ENCODE results near the gene PADI2.

Gene PADI2

DNA sequence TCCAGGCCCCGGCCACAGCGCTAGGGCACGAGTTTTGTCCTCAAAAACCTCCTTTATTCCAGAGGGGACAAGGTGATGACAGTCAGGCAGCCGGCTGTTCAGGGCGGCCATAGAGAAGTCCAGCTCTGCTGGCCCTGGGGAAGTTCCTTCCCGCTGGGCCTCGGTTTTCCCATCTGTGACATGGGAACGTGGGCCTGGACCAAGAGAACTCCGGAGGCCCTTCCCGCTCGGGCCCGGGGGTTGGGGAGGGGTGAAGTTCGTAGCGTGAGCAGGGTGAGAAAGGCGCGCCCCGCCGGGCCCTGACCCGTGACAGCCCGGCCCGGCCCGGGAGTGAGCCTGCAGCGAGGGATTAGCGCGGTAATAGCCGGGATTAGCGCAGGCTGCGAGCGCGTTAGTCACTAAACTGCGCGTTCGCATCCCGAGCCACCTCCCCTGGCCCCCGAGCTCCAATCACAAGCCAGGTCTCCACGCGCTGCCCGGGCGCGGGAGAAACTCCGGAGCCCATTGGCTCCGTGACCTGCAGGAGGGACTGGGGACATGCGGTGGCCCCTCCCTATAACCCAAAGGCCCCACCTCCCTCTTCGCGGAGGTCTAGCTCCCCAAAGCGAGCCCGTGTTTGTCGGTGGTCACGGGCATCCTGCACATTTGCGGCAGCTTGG, 29.8 kb upstream of the PADI2 start:
- Mint-ChIP-seq H3K9me3 (peaks cover under 1% of the 10 kb centered on the region), H3K4me3 (no peak overlapping the region), H3K27ac (no peak overlapping the region), H3K27me3 (peaks cover 9% of the 10 kb centered on the region), H3K36me3 (peaks cover 3% of the 10 kb centered on the region), H3K4me1 (no peaks in the 10 kb centered on the region)

DNA sequence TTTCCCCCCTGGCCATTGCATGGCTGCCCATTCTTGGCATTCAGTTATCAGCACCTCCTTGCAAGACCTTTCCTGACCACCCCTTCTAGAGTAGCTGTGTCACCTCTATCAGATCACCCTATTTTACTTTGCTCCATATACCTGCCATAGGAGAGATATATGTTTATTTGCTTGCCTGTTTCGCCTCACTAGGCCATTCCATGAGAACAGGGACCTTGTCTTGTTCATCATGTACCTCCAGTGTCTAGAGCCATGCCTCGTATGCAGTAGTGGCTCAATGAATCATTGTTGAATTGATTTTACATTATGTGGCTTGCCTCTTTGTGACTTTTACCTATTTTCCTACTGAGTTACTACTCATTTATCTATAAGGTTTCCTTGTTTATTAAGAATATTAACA, 26.4 kb upstream of the PADI2 start:
- Mint-ChIP-seq H3K9me3 (no peaks in the 10 kb centered on the region), H3K4me3 (no peak overlapping the region), H3K27me3 (peaks cover 6% of the 10 kb centered on the region), H3K27ac (no peak overlapping the region), H3K4me1 (no peaks in the 10 kb centered on the region), H3K36me3 (no peaks in the 10 kb centered on the region)

DNA sequence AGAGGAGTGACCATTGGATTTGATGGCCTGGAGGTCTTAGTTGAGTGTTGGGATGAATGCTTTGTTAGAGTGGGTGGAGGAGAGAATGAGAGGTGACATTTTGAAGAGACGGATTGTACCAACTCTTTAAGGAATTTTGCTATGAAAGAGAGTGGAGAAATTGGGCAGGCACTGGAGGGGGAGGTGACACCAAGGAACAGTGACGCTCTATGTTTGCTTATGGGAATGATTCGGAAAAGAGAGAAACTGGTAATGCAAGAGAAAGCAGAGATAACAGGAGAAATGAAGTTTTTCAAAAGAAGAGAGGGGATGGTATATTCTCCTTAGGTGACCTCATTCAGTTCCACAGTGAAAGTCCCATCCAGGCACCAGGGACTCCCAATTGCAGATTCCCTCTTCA, 24.5 kb upstream of the PADI2 start:
- Mint-ChIP-seq H3K9me3 (no peaks in the 10 kb centered on the region), H3K27ac (no peak overlapping the region), H3K36me3 (no peaks in the 10 kb centered on the region), H3K4me1 (no peaks in the 10 kb centered on the region), H3K27me3 (no peaks in the 10 kb centered on the region), H3K4me3 (no peak overlapping the region)

GRCh38 chr1:17141441-17142197, 22.4 kb upstream of the PADI2 start:
- no peaks in the 10 kb centered on the region for H3K36me3 Mint-ChIP-seq
- H3K9me3 Mint-ChIP-seq, result no peaks in the 10 kb centered on the region
- H3K4me1 Mint-ChIP-seq, result no peaks in the 10 kb centered on the region
- H3K27me3 Mint-ChIP-seq, result no peaks in the 10 kb centered on the region
- no peak overlapping the region for H3K4me3 Mint-ChIP-seq
- H3K27ac Mint-ChIP-seq, result no peak overlapping the region

- Mint-ChIP-seq H3K4me3 (no peak overlapping the region), H3K27ac (no peak overlapping the region), H3K4me1 (no peaks in the 10 kb centered on the region), H3K36me3 (no peaks in the 10 kb centered on the region), H3K9me3 (no peaks in the 10 kb centered on the region), H3K27me3 (no peaks in the 10 kb centered on the region)
Measured at GRCh38 chr1:17140279-17140678, 21.0 kb upstream of the PADI2 start.

DNA sequence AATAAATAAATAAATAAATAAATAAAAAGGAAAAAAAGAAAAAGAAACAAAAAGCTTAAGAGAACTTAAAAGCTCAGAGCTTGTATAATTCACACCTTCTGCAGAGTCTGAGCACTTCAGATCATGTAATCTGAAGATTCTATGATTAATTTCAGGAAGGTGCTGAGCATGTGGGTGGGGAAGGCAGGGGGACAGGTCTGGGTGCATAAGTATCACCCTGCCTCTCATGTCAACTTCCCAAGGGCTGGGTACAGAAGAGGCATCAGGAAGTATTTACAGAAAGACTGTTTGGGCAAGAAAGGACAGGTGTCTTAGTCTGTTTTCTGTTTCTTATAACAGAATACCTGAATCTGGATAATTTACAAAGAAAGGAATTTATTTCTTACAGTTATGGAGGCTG, 20.4 kb upstream of the PADI2 start:
- Mint-ChIP-seq H3K9me3 (no peaks in the 10 kb centered on the region), H3K4me3 (no peak overlapping the region), H3K4me1 (no peaks in the 10 kb centered on the region), H3K27me3 (no peaks in the 10 kb centered on the region), H3K27ac (no peak overlapping the region), H3K36me3 (no peaks in the 10 kb centered on the region)

DNA sequence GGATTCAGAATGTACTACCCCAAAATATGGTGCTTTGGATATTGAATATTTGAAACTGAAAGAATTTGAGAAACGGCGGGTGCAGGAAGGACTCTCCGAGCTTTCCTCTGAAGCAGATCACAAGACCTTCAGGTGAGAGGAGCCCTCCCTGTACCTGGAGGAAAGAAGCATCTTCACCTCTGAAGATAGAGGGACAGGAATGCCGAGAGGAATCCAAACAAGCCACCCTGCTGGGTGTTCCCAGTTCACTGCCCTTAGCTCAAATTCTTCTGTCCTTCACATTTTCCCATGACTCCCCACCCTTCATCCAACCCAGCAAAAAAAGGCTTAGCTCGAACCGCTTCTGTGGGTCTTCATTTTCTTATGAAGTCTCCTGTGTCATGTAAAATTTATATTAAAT, 18.2 kb upstream of the PADI2 start:
- no peaks in the 10 kb centered on the region for H3K36me3 Mint-ChIP-seq
- H3K27me3 Mint-ChIP-seq, result no peaks in the 10 kb centered on the region
- no peak overlapping the region for H3K4me3 Mint-ChIP-seq
- H3K27ac Mint-ChIP-seq, result peak overlapping the region; percentile 31
- no peaks in the 10 kb centered on the region for H3K9me3 Mint-ChIP-seq
- H3K4me1 Mint-ChIP-seq, result no peaks in the 10 kb centered on the region

DNA sequence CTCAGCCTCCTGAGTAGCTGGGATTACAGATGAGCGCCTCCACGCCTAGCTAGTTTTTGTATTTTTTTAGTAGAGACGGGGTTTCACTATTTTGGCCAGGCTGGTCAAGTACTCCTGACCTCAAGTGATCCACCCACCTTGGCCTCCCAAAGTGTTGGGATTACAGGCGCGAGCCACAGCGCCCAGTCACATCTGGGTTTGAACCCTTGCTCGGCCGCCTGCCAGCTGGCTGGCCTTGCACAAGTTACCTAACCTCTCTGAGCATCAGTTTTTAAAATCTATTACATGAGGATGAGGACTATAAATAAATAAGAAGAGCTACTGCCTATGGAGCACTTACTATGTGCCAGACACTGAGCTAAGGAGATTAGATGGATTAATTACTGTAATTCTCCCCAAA, 17.7 kb upstream of the PADI2 start:
- H3K4me3 Mint-ChIP-seq, result no peak overlapping the region
- H3K4me1 Mint-ChIP-seq, result no peaks in the 10 kb centered on the region
- no peaks in the 10 kb centered on the region for H3K36me3 Mint-ChIP-seq
- no peaks in the 10 kb centered on the region for H3K27me3 Mint-ChIP-seq
- peak overlapping the region; percentile 20 for H3K27ac Mint-ChIP-seq
- no peaks in the 10 kb centered on the region for H3K9me3 Mint-ChIP-seq

DNA sequence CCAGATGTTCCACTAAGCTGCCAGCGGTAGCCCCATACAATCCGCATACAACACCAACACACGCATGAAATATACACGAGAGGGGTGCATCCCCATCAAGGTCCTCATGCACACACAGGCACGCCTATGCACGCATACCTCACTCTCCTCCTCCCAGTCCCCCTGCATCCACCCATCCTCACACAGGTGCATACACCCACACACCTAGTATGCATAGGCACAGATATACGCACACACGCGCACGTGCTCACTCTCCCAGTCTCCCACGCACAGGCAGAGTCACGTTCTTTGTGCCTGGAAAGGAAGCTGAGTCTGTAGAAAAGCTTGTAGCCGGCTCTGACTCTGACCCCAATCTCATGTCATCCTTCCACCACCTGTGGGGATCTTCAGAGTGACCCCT, 16.9 kb upstream of the PADI2 start:
- no peaks in the 10 kb centered on the region for H3K4me1 Mint-ChIP-seq
- no peaks in the 10 kb centered on the region for H3K36me3 Mint-ChIP-seq
- H3K9me3 Mint-ChIP-seq, result no peaks in the 10 kb centered on the region
- H3K27me3 Mint-ChIP-seq, result no peaks in the 10 kb centered on the region
- H3K4me3 Mint-ChIP-seq, result no peak overlapping the region
- no peak overlapping the region for H3K27ac Mint-ChIP-seq

GRCh38 chr1:17135530-17135929, 16.3 kb upstream of the PADI2 start:
- Mint-ChIP-seq H3K36me3 (no peaks in the 10 kb centered on the region), H3K27ac (no peak overlapping the region), H3K27me3 (no peaks in the 10 kb centered on the region), H3K4me3 (no peak overlapping the region), H3K4me1 (no peaks in the 10 kb centered on the region), H3K9me3 (no peaks in the 10 kb centered on the region)

DNA sequence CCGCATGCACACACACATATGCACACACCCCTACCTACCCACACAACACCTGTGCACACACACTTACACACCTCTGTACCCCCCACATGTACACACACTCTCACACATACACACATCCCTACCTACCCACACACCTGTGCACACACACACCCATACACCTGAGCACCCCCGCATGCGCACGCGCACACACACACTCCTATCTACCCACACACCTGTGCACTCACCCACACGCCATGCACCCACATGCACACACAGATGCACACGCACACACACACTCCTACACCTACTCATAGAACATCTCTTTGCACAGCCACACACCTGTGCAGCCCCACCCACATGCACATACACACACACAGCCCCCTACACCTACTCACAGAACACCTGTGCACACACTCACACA, 15.5 kb upstream of the PADI2 start:
- peak overlapping the region; percentile 15 for H3K27ac Mint-ChIP-seq
- no peaks in the 10 kb centered on the region for H3K4me1 Mint-ChIP-seq
- H3K27me3 Mint-ChIP-seq, result no peaks in the 10 kb centered on the region

DNA sequence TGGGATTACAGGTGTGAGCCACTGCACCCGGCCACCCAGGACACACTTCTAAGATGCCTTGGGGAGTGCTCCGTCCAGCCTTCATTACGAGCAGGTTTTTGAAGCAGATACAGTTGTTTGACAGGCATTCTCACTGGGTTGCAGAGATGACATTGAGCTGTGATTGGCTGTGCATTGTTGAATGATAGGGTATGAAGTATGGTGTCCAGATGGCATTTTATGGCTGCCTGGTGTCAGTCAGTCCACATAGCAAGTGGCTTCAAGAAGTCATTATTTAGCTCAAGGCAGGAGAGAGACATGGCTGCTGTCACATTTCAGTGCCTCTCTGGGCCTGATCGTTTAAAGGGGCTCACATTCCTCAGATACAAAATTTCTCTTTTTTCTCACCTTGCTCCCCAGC, 14.8 kb upstream of the PADI2 start:
- H3K4me3 Mint-ChIP-seq, result no peak overlapping the region
- no peaks in the 10 kb centered on the region for H3K36me3 Mint-ChIP-seq

More for the DNA sequence above, 15.5 kb upstream of the PADI2 start:
- H3K4me3 Mint-ChIP-seq, result no peak overlapping the region
- H3K36me3 Mint-ChIP-seq, result no peaks in the 10 kb centered on the region
- no peaks in the 10 kb centered on the region for H3K9me3 Mint-ChIP-seq

GRCh38 chr1:17130138-17130635, 10.9 kb upstream of the PADI2 start:
- no peaks in the 10 kb centered on the region for H3K9me3 Mint-ChIP-seq
- no peak overlapping the region for H3K27ac Mint-ChIP-seq
- H3K4me3 Mint-ChIP-seq, result no peak overlapping the region
- no peaks in the 10 kb centered on the region for H3K4me1 Mint-ChIP-seq
- no peaks in the 10 kb centered on the region for H3K36me3 Mint-ChIP-seq
- no peaks in the 10 kb centered on the region for H3K27me3 Mint-ChIP-seq

More for the DNA sequence above, 14.8 kb upstream of the PADI2 start:
- no peaks in the 10 kb centered on the region for H3K4me1 Mint-ChIP-seq
- no peak overlapping the region for H3K27ac Mint-ChIP-seq
- no peaks in the 10 kb centered on the region for H3K27me3 Mint-ChIP-seq
- H3K9me3 Mint-ChIP-seq, result no peaks in the 10 kb centered on the region

DNA sequence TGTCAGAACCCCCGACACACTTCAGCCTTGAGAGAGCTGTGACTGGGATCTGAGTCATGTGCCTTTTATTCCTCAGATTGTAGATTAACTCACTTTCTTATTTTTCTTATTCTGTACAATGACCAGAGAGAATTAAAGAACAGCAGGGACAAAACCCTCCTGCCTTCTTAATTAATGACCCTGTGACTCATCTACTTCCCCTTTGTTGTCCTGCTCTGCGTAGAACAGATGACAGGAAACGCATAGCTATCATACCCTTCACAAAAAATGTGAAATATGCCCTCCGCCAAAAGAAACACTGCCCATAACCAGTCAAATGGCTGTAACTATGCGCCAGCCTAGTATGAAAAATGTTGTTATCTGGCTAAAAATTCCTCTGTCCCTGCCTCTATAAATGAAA, 9.1 kb upstream of the PADI2 start:
- Mint-ChIP-seq H3K36me3 (no peaks in the 10 kb centered on the region), H3K4me1 (no peaks in the 10 kb centered on the region), H3K9me3 (no peaks in the 10 kb centered on the region), H3K4me3 (no peak overlapping the region), H3K27me3 (no peaks in the 10 kb centered on the region), H3K27ac (no peak overlapping the region)

GRCh38 chr1:17125756-17126237, 6.5 kb upstream of the PADI2 start:
- Mint-ChIP-seq H3K4me3 (no peak overlapping the region), H3K27me3 (no peaks in the 10 kb centered on the region), H3K36me3 (no peaks in the 10 kb centered on the region), H3K27ac (no peak overlapping the region), H3K4me1 (no peaks in the 10 kb centered on the region), H3K9me3 (no peaks in the 10 kb centered on the region)

DNA sequence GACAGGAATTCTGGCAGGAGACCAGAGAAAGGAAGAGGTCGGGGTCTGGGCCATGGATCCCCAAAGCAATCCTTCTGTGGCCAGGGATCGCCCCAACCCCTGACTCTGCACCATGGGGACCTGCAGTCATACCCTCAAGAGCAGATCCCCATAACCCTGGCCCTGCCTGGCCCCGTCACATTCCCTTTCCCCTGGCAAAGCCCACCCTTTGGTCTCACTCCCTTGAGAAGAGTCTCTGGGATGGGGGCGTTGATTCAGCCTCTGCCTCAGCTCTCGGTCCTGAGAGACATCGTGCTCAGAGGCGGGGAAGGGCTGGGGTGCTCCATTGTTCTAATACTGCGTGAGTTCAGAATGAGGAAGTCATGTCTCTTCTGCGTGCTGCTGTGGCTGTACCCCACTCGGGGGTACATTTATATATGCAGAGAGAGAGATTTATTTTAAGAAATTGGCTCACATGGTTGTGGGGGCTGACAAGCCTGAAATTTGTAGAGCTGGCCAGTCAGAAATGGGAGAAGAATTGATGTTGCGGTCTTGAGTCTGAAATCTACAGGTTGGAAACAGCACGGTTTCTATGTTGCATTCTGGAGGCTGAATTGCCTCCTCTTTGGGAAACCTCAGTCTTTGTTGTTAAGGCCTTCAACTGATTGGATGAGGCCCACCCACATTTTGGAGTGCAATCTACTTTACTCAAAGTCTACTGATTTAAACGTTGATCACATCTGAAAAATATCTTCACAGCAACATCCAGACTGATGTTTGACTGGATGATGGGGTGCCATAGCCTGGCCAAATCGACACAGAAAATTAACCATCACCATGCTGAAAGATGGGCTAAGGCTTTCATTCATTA, 4.2 kb upstream of the PADI2 start:
- no peaks in the 10 kb centered on the region for H3K9me3 Mint-ChIP-seq
- H3K4me1 Mint-ChIP-seq, result peaks cover 4% of the 10 kb centered on the region
- no peak overlapping the region for H3K4me3 Mint-ChIP-seq
- peaks cover 9% of the 10 kb centered on the region for H3K27me3 Mint-ChIP-seq
- no peaks in the 10 kb centered on the region for H3K36me3 Mint-ChIP-seq
- no peak overlapping the region for H3K27ac Mint-ChIP-seq

Measured in activated naive CD4-positive, alpha-beta T cell treated with anti-CD3 and anti-CD28 coated beads, Interleukin-2, amount 50 U/mL, for 24 hours (primary cell).